Cardiac muscle cell (in vitro differentiated cells and primary cell): ENCODE measurements around the gene SKAP2. TPM values are rescaled to one million over a fixed set of nuclear protein-coding genes. Genes with fewer than 3 reads are reported as not detected.

Experiments
- DNase-seq, 2 donors: peaks; one replicate each; pipeline versions ENCODE4 v3.0.0 to v3.0.0-alpha.2; 2010 to 2017; ENCODE audit warnings: low read depth in 1 of 2, low spot score in 1 of 2
- H3K27ac ChIP-seq: fragments of 200-600 bp; sonication (generic); 2 replicates; pipeline ENCODE4 v1.5.1; 2016
- H3K27me3 ChIP-seq: fragments of 200-600 bp; sonication (generic); 2 replicates; pipeline ENCODE4 v1.6.0; 2016; ENCODE audit warnings: control low read depth
- H3K36me3 ChIP-seq: fragments of 200-600 bp; sonication (generic); 2 replicates; pipeline ENCODE4 v1.5.1; 2016; ENCODE audit warnings: control low read depth
- H3K4me1 ChIP-seq: fragments of 200-600 bp; sonication (generic); 2 replicates; pipeline ENCODE4 v1.8.1; 2017; ENCODE audit warnings: low read depth, mild to moderate bottlenecking, mixed run types
- H3K4me3 ChIP-seq: fragments of 200-600 bp; sonication (generic); 2 replicates; pipeline ENCODE4 v1.5.1; 2016; ENCODE audit warnings: mild to moderate bottlenecking
- H3K9me3 ChIP-seq: fragments of 200-600 bp; sonication (generic); 2 replicates; pipeline ENCODE4 v1.5.1; 2017; ENCODE audit warnings: low read depth, mild to moderate bottlenecking, control low read depth
- polyA plus RNA-seq: library from polyadenylated mRNA; unstranded; fragments of >200 nt; fragmentation: Nextera tagmentation; extraction: Ambion mirVana; gene quantifications from 2 replicates; pipeline ENCODE4 v1.2.1, GENCODE V29; 2016
- total RNA-seq: library from RNA; depleted of rRNA; stranded (reverse); fragments of >200 nt; gene quantifications from 2 replicates; pipeline ENCODE4 v1.2.3, GENCODE V29; 2016
- TF ChIP-seq, protein P1 (sequence below): IDR thresholded peaks from 2 replicates; pipeline ENCODE4 v1.5.1; 2012; ENCODE audit warnings: low read depth, mild to moderate bottlenecking, low read length

The SKAP2 gene
- total and polyA plus RNA-seq, 2 experiments from 2014 or later, result 1.2 to 2.8 TPM

DNA sequence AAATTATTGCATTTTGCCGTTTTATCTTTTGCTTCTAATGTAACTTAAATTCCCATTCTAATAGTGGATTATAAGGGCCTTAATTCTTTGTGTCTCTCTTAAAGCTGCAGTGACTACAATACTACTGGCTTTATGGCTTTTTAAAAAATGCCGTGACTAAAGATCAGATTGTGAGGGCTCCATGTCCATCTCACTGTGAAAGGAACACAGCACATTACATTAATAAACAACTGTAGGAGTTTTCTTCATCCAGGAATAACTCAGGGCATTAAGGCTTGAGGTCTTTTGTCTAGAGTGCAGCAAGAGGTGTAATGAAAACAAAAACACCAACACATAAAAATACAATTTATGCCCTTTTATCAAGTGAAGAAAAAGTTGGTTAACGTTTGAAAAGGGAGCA is 205.3 kb downstream of the SKAP2 start:
- DNase-seq, result no peak
- Histone ChIP-seq H3K36me3 (no peaks in the 10 kb centered on the region), H3K27ac (no peak overlapping the region), H3K4me1 (peaks cover 15% of the 10 kb centered on the region), H3K9me3 (no peaks in the 10 kb centered on the region), H3K4me3 (no peak overlapping the region), H3K27me3 (peaks cover 7% of the 10 kb centered on the region)
- TF ChIP-seq, protein P1, sequence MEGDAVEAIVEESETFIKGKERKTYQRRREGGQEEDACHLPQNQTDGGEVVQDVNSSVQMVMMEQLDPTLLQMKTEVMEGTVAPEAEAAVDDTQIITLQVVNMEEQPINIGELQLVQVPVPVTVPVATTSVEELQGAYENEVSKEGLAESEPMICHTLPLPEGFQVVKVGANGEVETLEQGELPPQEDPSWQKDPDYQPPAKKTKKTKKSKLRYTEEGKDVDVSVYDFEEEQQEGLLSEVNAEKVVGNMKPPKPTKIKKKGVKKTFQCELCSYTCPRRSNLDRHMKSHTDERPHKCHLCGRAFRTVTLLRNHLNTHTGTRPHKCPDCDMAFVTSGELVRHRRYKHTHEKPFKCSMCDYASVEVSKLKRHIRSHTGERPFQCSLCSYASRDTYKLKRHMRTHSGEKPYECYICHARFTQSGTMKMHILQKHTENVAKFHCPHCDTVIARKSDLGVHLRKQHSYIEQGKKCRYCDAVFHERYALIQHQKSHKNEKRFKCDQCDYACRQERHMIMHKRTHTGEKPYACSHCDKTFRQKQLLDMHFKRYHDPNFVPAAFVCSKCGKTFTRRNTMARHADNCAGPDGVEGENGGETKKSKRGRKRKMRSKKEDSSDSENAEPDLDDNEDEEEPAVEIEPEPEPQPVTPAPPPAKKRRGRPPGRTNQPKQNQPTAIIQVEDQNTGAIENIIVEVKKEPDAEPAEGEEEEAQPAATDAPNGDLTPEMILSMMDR, result no peak

DNA sequence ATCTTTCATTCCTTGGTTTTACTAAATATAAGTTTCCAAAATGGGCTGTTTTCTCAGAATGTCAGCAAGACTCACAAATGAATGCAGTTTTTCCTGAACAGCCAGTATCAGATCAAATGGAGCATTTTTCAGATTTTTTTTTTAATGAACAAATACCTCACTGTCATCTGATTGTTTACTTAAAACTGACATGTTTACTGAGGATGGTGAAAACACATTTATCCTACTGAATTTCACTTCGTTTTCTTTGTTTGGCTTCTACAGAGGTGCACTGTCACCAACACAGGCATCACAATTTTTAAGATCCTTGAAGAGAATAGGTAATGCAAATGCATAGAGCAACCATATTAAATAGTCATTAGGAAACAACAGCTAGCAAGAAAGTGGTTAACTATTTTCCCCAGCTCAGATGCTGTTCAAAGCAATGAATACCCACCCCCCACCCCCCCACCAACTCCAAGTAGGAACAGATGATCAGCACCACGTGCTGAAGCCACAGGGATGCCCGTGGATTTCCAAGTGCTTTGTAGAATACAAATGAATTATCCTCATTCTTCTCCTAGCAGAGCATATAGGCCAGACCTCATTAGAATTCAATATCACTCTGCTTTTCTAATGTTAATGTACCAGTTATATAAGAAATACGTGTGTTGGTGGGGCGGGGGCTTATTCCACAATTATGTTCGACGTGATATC is 205.9 kb downstream of the SKAP2 start:
- TF ChIP-seq, protein P1, result no peak
- H3K27ac ChIP-seq, result no peak overlapping the region
- DNase-seq, result no peak
- no peaks in the 10 kb centered on the region for H3K36me3 ChIP-seq
- no peaks in the 10 kb centered on the region for H3K9me3 ChIP-seq
- peaks cover 15% of the 10 kb centered on the region for H3K4me1 ChIP-seq
- peaks cover 7% of the 10 kb centered on the region for H3K27me3 ChIP-seq
- no peak overlapping the region for H3K4me3 ChIP-seq

DNA sequence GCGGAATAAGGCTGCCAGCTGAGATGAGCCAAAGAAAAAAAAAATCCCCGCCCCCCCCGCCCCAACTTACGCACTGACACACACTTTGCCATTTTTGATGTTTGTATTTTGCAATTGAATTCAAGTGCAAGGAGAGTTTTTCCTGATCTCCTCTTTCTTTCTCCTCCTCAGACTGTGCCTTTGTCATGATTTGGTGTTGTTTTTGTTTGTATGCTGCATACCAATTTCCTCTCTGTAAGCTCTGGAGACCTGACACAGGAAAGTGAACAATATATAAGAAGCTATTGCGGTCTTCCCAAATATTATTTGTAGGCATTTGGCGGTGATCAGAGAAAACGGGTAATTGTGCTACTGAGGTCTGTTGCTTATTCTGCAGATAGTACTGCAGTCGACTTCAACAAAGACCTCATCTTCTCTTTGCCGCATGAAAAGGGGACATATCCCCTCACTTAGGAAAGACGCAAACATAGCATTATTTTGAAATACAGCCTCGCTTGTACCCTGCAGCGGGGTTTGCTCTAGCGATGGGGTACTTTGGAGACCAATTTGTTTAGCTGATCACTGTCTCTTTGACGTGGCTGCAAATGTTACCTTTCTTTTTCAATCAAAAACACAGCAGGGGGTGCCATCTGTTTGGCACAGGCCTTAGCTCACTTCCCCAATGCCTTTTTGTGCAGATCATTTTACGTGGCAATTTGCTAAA is 206.6 kb downstream of the SKAP2 start:
- H3K4me1 ChIP-seq, result peaks cover 15% of the 10 kb centered on the region
- H3K27me3 ChIP-seq, result peaks cover 7% of the 10 kb centered on the region
- DNase-seq, result no peak
- H3K4me3 ChIP-seq, result no peak overlapping the region
- H3K27ac ChIP-seq, result no peak overlapping the region
- H3K9me3 ChIP-seq, result no peaks in the 10 kb centered on the region
- H3K36me3 ChIP-seq, result no peaks in the 10 kb centered on the region
- TF ChIP-seq, protein P1, result no peak

DNA sequence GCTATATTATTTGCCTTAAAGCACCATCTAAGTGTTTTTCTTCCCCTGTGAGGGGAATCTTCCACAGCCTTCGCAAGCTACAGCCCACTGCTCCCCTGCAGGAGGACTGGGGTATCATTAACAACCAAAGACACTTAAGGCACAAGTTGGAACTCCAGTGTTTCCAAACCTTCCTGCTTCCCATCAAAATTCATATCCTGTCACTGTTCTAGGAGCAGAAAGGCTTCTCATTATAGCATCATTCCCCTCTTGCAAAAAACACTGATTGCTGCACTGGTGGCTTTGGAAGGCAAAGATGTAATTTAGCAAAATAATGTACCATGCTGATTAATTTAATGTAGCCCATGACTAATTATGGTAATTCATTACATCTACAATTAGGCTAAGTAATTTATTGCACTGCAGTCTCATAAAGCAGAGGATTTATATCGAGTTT is 207.2 kb downstream of the SKAP2 start:
- H3K4me3 ChIP-seq, result no peak overlapping the region
- H3K9me3 ChIP-seq, result no peaks in the 10 kb centered on the region
- no peaks in the 10 kb centered on the region for H3K36me3 ChIP-seq
- TF ChIP-seq, protein P1, result no peak
- H3K27ac ChIP-seq, result no peak overlapping the region
- H3K4me1 ChIP-seq, result peaks cover 15% of the 10 kb centered on the region
- DNase-seq, result peak in 1 of 2 donors; percentile 27
- H3K27me3 ChIP-seq, result peaks cover 7% of the 10 kb centered on the region

DNA sequence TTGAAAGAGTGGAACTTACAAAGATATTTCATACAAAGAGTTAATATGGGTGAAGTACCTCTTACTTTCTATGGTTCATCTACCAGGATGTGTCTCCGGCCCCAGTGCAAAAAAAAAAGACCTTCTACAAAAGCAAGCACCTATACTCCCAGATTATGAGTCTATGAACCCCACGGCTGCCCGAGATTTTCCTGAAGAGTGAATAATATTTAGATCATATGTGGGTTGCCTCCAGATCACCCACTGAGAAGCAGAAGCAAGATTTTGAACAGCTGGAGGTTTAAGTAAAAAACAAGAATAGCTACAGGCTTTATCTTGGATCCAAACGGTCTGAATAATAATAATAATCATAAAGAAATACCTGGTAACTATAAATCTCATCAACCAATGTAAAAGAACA is 207.7 kb downstream of the SKAP2 start:
- TF ChIP-seq, protein P1, result no peak
- H3K4me3 ChIP-seq, result no peak overlapping the region
- H3K36me3 ChIP-seq, result no peaks in the 10 kb centered on the region
- H3K27me3 ChIP-seq, result peaks cover 5% of the 10 kb centered on the region
- no peak for DNase-seq
- no peaks in the 10 kb centered on the region for H3K9me3 ChIP-seq
- no peak overlapping the region for H3K27ac ChIP-seq
- peaks cover 15% of the 10 kb centered on the region for H3K4me1 ChIP-seq
